GM12872 (cell line): Measurements from ENCODE around the gene LAMTOR4.

Experiments used
- CTCF ChIP-seq: IDR thresholded peaks from 3 replicates; pipeline ENCODE4 v1.5.1; 2011; ENCODE audit warnings: low read depth, mild to moderate bottlenecking, low read length, moderate library complexity; ENCODE audit not compliant: insufficient read depth

The LAMTOR4 gene

DNA sequence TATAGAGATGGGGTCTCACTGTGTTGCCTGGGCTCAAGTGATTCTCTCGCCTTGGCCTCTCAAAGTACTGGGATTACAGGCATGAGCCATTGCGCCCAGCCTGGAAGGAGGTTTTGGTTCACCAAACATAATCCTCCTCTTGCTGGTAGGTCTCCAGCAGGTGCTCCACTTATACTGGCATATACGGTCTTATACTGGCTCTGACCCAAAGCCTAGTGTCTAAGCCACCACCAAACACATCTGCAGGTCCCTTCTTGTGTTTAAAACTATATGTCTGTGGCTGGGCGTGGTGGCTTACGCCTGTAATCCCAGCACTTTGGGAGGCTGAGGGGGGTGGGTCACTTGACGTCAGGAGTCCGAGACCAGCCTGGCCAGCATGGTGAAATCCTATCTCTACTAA is 16.6 kb upstream of the LAMTOR4 start:
- TF ChIP-seq CTCF, result no peak

- peak; percentile 99 for TF ChIP-seq CTCF
Measured at GRCh38 chr7:100132697-100133151, 16.0 kb upstream of the LAMTOR4 start.

- no peak for TF ChIP-seq CTCF
Measured at GRCh38 chr7:100137851-100138760, 10.6 kb upstream of the LAMTOR4 start.

- TF ChIP-seq CTCF, result no peak
Measured at GRCh38 chr7:100141555-100141949, 7.2 kb upstream of the LAMTOR4 start.

- no peak for TF ChIP-seq CTCF
Measured at GRCh38 chr7:100142461-100142860, 6.3 kb upstream of the LAMTOR4 start.

DNA sequence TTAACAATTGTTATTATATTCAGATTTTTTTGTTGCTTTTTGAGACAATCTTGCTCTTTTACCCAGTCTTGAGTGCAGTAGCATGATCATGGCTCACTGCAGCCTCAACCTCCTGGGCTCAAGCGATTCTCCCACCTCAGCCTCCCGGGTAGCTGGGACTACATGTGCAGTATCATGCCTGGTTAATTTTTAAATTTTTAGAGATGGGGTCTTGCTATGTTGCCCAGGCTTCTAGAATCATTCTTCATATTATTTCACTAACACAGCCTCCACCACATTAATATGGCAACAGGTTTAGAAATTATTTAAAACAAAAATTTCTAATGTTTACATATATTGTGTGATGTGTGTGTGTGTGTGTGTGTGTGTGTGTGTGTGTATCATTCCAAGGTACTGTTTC is 1.4 kb upstream of the LAMTOR4 start:
- no peak for TF ChIP-seq CTCF

GRCh38 chr7:100148225-100148558 is 526 bp upstream of the LAMTOR4 start:
- TF ChIP-seq CTCF, result no peak

DNA sequence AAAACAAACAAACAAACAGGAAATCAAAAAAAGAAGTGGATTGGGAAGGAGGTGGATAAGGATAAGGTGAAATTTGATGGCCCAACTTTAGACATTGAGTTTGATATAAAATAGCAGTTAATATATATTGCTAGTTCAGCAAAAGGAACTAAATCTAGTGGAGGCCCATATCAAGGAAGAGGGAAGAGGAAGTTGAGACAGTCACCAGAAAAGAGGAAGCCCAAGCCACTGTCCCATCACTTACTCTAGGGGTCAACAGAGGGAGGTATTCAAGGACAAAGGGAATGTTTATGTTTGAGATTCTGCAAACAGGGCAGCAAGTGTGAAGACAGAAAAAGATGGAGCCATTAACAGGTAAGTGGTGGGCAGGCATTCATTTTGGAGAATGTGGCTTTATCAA is 3.7 kb downstream of the LAMTOR4 start:
- no peak for TF ChIP-seq CTCF
